Measurements from ENCODE around the gene ALDH1A3. TPM values are rescaled to one million over a fixed set of nuclear protein-coding genes. Genes with fewer than 3 reads are reported as not detected.

The ALDH1A3 gene
- total RNA-seq, 1 experiment from 2014 or later: 54.3 TPM

DNA sequence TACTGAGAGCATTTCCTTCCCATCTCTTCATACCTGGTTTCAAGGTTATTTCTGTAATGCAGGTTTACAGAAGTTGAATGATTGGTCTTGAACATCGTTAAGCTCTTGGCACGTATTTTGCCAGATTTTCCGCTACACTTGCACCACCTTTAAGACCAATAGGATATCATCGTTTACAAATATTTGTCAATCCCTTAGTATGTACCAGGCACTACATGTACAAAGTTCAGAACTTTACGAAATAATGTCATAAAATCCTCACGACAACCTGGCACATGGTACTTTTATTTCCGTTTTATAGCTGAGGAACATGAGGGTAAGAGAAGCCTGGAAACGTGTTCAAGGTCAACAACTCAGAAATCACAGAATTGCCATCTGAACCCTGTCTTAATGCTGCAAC, 45.8 kb downstream of the ALDH1A3 start:
- no peak for DNase-seq (ENCODE audit: low spot score)

DNA sequence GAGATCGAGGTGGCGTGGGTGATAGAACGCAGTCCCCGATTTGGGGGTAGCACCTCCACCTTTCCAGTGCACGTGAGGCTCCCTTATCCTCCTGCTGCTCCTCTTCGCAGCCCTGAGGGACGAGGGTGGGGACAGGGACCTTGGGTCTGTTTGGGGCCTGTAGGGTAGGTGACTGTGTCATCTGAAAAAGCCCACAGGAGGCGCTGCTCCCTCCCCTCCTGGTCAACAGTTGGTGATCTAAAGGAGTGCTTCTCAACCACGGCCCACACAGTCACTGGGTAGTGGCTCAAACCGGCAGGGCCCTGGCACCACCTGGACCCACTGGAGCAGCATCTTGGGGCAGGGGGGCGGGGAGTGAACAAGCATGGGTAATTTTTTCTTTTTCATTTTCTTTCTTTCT, 46.6 kb downstream of the ALDH1A3 start:
- no peak for DNase-seq (ENCODE audit: low spot score)

DNA sequence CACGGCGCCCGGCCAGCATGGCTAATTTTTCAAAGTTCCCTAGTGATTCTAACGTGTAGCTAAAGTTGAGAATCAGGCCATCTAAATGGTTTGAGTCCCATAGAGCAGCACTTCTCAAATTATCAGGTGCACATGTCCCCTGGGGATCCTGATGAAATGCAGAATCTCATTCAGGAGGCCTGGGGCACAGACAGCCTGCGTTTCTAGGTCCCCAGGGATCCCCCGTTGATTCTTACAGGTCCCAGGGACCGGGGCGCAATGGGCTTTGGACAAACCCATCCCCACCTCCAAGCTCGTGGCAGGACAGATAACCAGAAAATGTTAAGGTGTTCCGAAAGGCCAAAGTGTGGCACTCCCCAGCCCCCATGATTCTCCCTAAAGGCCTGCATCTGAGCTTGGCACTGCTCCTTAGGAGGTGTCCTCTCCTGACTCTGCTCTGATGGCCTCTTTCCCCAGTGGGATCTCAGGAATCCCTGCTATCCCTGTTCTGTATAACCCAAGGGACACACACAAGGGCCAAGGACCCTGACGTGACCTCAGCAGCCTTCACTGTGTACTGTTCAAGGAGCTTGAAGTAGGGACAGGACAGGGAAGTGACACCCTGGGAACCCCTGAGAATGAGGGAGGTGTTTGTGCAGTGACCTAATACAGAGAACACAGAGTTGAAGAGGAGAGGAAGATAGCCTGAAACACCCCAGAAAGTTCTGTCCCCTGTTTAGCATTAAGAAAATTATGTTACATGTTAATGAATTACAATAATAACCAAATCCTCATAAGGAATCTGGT, 47.5 kb downstream of the ALDH1A3 start:
- DNase-seq (ENCODE audit: low spot score): no peak

DNA sequence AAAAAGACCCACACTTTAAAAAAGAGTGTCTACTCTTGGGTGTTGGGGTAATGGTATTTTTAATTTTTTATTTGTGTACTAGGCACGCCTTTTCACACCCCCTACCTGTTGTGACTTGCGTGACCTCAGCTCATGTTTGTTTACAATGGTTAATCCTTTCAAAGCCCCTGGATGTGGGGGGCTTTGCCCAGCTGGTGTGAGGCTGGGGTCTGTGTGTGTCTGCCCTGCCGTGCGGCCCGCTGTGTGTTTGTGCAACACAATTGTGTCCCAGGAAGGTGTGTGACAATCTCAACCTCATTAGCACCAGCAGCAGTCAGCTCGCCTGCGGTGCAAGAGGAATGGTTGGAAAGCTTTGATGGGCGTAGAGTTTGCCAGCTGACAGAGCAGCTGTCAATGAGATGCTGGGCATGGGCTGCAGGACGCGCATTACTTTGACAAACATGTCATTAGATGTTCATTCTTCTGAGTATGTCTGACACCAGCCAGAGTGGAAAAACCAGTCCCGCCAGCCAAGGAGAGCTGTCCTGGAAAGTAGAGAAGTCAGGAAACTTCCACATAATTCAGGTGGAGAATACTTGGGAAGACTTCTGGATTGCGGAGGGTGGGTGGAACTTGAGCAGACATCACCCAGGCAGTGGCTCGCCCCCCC, 49.1 kb downstream of the ALDH1A3 start:
- DNase-seq (ENCODE audit: low spot score): no peak

DNA sequence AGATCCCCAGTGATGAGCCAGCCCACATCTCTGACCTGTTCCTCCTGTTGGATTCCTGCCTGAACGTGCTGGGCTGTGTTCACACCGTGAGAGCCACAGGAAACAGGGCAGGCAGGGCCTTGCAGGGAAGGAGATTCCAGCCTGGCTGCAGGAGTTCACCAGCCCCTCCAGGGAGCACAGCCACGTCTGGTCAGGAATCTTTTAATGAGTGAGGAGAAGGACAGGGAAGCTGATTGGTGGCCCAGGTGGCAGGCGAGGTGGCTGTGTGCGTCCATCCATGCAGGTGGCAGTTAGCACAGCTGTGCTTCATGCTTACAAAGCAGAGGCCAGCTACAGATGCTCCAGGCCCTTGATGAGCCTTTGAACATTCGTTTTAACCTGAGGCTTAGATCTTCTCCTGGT, 50.0 kb downstream of the ALDH1A3 start:
- no peak for DNase-seq (ENCODE audit: low spot score)

DNA sequence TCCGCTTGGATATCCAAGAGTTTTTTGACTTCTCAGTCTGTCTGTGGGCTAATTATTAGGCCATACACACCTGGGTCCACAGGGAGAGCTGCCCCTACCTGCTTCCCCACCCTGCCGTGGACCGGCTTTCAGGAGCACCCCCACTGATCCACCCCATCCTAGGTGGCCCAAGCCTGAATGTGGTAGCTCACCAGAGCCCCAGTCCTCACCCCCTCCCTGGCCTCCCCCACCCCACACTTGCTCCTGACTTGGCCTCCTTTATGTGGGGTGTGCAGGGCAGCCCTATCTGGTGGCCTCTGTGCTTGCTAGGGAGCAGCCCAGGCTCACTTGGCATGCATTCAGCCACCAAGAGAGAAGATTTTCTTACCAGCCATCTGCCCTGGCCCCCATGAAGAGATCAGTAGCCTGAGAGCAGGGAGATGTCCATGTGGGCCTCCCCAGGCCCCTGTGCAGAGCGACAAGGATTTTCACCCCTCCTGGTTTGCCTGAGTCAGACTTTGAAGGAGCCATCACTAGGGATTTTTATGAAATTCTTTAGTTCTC, 50.7 kb downstream of the ALDH1A3 start:
- no peak for DNase-seq (ENCODE audit: low spot score)

DNA sequence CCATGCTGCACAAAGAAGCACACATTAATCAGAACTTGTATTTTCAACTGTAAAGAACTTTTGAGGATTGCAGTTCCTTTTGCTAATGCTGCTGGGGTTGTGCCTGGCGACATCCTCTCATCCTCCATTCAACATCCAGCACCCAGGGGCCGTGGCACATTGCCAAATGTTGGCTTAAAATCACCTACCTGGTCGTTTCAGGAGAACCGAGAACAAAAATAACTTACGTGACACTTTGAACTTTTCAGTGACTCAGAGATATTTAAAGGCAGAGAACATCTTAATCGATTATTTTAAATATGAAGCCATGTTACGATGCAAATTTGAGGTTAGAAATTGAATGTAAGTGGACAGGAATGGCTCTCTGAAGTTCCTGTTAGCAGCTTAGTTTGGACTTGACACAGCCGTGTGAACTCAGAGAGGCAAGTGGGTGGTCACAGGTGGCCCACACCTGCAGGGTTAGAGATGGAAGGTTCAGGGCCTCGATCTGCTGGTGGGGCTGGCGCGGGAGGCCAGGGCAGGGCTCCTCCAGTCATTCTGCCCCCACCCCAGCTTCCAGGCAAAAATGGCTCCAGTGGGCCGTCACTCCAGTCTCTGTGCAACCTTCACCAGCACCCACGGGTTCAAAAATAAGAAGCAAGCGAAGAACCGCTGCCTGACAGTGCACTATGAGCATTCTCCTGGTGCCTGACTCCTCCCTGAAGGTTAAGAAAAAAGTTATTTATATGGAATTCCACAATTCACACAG, 51.7 kb downstream of the ALDH1A3 start:
- no peak for DNase-seq (ENCODE audit: low spot score)

DNA sequence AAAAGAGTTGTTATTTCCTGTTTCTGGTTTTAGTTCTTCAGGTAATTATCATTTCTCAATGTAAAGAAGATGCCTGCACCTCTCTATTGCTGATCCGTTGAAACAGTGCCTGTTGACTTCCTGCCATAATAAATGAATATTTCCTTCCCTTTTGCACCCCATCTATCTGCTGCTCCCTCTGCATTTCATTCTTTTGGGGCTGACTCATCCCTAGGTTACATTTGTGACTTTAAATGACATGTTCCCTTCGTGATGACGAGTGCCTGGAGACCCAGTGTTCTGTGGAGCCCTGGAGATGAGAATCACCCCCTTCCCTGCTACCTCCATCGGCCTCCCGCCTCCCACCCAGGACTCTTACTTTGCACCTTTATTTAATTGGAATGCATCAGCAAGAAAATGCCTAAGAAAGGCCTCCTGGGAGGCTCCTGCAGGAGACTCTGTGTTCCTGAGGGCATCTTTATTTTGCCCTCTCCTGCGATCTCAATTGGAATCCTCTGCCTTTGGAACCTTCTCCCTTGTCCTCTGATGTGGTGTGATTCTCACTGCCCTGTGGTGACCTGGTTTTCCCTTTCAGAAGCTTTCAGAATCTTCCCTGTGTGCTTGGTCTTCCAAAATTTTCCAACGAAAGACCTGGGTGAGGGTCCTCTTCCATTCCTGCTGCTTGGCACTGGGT, 53.2 kb downstream of the ALDH1A3 start:
- DNase-seq (ENCODE audit: low spot score): no peak

DNA sequence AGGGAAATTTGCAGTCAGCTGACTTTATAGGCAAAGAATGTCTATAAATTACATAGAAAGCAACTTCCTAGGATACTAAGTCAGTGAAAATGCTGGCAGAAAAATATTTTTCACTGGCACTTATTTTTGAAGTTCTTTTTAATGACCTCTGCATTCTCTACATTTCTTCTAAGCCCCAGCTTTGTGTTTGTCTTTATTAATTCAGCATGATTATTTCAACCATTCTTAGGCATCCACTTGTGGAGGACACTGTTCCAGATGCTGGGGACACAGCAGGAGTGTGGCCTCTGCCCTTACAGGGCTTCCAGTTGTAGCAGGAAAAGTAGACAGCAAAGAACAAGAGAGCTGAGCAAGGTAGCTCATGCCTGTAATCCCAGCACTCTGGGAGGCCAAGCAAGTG, 54.5 kb downstream of the ALDH1A3 start:
- no peak for DNase-seq (ENCODE audit: low spot score)

DNA sequence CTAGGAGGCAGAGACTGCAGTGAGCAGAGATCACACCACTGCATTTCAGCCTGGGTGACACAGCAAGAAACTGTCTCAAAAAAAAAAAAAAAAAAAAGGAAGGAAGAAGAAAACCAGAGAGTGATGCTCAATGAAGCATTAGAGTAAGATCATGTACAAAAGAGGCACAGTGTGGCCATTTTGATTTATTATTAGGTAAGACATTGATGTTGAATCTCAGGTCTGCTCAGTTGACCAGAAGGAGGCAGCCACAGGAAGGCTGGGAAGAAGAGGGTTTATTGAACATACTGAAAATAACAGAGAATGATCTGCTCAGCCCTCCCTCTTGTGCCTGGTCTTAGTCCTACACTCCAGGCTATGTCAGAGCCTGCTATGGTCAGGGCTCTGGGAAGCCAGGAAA, 55.1 kb downstream of the ALDH1A3 start:
- peak; percentile 29 for DNase-seq (ENCODE audit: low spot score)

DNA sequence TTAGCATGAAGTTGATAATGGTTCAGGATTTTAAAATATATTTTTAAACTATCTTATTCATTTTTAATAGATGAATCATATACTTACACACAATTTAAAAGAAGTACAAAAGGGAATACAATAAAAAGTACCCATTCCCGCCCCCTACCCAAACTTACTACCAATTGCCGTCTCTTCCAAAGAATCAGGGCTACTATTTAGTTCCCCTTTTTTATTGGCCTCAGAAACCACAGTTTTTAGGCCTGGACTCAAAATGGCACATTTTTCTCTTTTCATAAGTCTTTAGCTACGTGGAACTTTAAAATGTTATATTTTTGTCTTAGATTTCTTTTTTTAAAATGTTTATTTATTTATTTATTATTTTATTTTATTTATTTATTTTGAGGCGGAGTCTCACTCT, 57.5 kb downstream of the ALDH1A3 start:
- no peak for DNase-seq (ENCODE audit: low spot score)

DNA sequence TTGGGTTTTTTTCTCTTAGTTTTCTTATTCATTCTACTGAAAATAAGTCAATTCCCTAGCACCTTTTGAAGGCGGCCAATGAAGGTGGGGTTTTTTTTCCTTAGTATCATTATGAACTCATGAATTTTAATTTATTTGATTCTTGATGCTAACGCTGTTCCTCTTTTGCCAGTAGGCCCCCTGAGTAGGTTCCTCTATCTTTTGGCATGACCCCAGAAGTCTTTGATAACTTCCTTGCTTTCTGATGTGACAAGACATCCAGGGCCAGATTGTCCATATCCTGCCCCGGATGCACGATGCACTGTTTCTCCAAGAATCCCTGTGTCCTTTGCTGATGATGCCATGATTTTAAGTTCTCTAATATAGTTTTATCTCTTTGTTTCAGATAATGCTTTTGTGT, 60.2 kb downstream of the ALDH1A3 start:
- DNase-seq (ENCODE audit: low spot score): no peak

DNA sequence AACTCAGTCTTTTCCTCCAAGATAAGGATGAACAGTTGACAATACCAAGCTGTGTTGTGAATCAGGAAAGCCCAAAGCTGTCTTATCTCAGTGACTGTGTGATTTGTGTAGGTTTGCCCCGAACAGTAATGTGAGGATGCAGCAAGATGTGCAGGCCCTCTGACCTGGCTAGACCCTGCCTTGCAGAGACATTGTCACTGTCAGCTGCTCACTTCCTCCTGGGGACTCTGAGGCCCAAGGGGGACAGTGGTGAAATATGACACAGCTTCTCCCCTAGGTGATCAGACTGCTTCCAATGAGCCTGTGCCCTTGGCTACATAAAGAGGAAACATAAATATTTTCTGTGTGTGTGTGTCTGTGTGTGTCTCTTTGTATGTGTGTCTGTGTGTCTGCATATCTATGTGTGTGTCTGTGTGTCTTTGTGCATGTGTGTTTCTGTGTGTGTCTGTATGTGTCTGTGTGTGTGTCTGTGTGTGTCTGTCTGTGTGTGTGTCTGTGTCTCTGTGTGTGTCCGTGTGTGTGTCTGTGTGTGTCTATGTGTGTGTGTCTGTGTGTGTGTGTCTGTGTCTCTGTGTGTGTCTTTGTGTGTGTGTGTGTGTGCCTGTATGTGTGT, 61.2 kb downstream of the ALDH1A3 start:
- DNase-seq (ENCODE audit: low spot score): no peak

DNA sequence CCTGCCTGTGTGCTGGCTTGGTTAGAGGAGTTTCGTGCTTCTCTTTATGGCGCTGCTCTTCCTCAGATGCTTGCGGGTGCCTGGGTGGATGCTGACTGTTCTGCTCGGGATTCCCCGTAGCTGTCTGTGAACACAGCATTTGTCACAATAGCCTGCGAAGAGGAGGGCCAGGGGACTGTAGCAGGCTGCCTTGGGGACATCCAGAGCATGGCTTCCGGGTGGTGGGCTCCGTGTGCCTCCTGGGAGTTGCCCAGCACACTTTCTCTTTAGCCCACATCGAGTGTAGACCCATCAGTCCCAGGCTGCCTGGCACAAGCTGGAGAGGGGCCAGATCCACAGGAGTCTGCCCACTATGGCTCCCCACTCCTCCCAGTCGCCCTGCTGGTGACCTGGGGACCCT, 61.9 kb downstream of the ALDH1A3 start:
- DNase-seq (ENCODE audit: low spot score): no peak

DNA sequence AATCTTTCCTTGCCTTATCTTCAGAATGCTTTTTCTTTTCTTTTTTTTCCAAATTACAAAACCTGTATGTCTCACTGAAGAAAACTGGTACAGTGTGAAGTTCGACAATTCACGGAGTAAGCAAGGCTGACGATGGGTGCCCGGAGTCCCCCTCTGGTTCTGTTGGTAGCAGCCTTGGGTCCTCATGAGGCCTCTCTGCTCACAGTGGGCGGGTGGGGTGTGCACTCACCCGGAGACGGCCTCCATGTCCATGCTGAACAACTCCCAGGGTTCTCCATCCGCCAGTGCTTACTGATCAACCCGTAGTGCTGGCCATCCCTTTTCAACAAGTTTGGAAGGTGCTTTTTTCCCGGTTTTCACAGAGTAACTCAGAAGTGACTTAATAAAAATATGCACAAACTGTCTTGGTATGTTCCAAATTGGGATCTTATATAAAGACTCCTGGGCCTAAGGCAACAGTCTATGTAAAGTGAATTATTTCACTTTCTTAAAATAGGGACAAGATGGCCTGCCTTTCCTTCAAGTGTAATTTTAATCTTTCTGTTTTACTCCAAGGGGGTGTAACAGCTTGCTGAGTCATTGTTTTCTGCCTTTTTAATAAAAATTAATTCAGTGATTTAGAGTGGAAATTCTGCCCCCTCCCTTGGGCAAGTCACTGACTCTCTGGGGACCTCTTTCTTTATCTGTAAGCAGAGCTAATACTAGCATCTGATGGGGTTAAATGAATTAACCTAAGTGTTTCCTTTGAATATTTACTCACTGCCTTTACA, 63.2 kb downstream of the ALDH1A3 start:
- DNase-seq (ENCODE audit: low spot score): no peak

DNA sequence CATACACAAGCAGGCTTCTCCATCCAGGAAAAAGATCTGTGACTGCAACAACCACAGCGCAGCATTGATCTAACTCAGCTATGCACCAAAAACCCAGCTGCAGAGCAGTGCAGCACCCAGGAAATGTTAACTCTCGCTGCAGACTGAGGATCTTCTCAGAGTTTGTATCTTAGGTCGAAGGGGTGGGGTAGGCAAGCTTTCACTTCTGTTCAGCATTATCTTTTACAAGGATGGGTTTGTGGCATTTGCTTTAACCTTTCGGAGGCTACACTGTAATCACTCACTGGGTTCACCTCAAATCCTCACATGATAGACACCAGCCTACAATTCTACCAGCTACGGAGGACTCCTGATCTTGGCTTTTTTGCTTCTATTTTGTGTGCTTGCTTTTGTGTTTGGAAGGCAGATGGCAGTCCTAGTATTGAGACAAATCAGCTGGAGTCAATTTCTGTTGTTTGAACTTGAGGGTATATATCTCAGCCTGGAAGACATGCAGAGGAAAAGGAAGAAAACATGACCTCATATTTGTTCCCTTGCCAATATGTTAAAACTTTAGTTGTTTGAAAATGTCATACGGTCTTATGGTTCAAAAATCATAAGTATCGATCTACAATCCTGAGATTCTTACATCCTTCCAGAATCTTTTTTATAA, 64.7 kb downstream of the ALDH1A3 start:
- no peak for DNase-seq (ENCODE audit: low spot score)

DNA sequence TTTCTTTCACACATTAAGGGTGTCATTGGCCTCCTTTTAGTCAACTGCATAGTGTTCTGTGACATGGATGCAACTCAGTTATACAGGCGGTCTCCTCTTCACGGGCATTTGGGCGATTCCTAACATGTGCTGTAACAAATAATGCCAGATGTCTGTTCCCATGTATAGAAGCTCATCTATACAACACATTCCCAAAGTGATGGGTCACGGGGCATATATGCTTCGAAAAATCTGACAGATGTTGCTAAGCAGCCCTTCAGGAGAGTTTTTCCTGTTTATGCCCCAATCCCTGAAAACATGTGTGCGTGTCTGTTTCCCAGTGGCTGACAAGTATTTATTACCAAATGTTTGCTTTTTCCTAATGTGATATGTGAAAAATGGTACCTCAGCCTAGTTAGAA, 65.4 kb downstream of the ALDH1A3 start:
- no peak for DNase-seq (ENCODE audit: low spot score)

DNA sequence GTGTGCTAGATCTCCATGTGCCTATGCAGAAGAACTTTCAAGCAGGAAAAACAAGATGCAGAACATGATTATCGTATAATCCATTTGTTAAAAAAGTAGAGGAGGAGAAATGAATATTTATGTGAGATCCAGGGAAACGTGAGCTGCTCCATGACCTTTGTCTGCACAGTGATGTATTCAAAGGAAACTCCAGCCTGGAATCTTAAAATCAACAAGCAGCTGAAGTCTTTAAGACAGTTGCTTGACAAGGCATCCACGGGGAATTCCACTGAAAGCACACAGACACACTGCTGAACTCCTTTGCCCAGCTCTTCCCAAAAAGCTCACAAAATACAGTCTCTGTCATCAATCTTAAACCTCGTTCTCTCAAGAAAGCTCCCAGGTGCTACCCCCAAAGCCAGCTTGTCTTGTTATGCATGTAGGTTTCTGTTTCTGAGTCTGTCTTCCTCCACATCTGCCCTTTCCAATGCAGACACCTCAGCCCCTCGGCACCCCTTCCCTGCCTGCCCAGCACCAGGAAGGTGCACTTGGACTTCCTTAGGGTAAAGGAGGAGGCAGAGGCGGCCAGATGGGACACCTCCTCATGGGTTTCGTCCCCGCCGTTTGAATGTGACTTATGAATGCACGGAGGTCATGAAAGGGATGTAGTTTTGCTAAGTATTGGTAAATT, 68.3 kb downstream of the ALDH1A3 start:
- DNase-seq (ENCODE audit: low spot score): no peak

DNA sequence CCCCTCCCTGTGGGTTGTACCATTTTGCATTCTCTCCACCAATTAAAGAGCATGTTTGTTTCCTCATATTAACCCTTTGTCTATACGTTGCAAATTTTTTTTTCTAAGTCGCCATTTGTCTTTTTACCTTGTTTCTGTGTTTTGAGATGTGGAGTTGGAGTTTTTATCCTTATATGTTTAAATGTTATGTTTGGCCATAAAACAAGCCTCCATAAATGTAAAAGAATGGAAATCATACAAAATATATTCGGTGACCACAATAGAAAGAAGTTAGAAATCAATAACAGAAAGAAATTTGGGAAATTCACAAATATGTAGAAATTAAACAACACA, 68.8 kb downstream of the ALDH1A3 start:
- no peak for DNase-seq (ENCODE audit: low spot score)

DNA sequence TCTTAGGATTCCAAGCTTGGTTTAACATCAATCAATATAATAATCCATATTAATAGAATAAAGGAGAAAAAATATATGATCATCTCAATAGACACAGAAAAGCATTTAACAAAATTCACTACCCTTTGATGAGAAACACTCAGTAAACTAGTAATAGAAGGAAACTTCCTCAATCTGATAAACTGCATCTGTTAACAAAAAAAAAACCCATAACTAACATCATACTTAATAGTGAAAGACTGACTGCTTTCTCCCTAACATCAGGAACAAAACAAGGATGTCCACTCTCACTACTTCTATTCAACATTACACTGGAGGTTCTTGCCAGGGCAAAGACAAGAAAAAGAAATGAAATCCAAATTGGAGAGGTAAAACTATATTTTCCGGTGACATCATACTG, 70.1 kb downstream of the ALDH1A3 start:
- no peak for DNase-seq (ENCODE audit: low spot score)
